GM19351 (cell line): Measurements from ENCODE around the gene HNF1A.
"Not testable (repeated sequence)": the region's sequence is repeated elsewhere in the genome, so short reads cannot be mapped to it uniquely, and the experiment has no call there.

ENCODE experiments used
- ATAC-seq: cut with Tn5 transposase; IDR thresholded peaks from one replicate; pipeline ENCODE4 v1.9.1; 2021; ENCODE audit warnings: mild to moderate bottlenecking, moderate library complexity; ENCODE audit not compliant: unreplicated experiment

Gene HNF1A

DNA sequence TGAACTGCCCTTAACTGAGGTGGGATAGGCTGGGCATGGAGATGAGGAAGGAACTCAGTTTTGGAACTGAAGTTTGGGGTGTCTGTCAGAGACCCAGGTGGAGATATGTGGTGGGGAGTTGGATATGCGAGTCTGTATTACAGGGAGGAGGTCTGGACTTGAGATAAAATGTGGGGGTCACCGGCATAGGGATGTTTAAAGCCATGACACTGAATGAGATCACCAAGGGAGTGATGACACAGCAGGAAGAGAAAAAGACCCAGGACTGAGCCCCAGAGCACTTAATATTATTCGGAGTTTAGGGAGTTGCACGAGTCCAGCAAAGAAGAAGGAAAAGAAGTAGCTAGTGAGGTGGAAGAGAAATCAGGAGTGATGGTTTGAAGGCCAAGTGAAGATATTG lies 64.7 kb downstream of the HNF1A start:
- no peak for ATAC-seq

DNA sequence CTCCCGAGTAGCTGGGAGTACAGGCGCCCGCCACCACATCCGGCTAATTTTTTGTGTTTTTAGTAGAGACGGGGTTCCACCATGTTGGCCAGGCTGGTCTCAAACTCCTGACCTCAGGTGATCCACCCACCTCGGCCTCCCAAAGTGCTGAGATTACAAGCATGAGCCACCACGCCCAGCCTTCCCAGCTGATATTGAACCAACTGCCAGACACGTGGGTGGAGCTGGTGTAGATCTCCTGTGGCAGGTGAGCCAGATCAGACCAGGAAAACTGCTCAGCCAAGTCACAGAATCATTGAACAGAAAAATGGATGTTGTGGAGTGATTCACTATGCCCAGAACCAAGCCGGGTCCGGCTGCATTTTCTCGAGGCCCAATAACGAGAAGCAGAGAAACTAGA lies 69.1 kb downstream of the HNF1A start:
- ATAC-seq, result not testable (repeated sequence)

GRCh38 chr12:121048442-121048841 lies 70.1 kb downstream of the HNF1A start:
- ATAC-seq, result no peak

- ATAC-seq, result no peak
Measured at GRCh38 chr12:121050725-121051124, 72.4 kb downstream of the HNF1A start.
